GM12891 (cell line): ENCODE results near the gene LCN6.

ENCODE experiments used
- POLR2AphosphoS5 ChIP-seq: IDR thresholded peaks from 2 replicates; pipeline ENCODE4 v1.6.1; 2011; ENCODE audit warnings: low read depth, low read length, control low read depth
- TAF1 ChIP-seq: IDR thresholded peaks from 2 replicates; pipeline ENCODE4 v1.6.1; 2011; ENCODE audit warnings: low read depth, low read length, control low read depth

DNA sequence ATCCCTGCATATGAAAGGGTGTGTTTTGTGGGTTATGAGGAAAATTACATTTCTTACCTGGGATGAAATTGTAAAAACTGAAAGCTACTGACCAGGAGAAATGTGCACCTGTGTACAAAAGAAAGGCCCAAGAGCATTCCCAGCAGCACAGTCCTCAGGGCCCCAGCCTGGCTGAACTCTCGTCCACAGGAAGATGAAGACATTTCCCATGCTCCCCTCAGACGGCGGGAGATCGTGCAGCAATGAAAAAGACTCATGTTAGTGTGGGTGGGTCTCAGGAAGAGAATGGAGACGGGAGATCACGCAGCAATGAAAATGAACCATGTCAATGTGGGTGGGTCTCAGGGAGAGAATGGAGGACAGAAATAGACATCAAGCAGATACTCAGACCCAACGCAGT lies 28.6 kb upstream of the LCN6 start:
- TF ChIP-seq POLR2AphosphoS5 (no peak), TAF1 (no peak)
